ENCODE measurements around the gene CUEDC1.

The CUEDC1 gene

GRCh38 chr17:57997085-57997809 lies 42.0 kb upstream of the CUEDC1 start:
- no peak for TF ChIP-seq Cebpa-rat (IDR thresholded peaks at IDR 0.05)
- Histone ChIP-seq H4K20me1 (peaks cover 41 to 85% (median 72%) of the 10 kb centered on the region in 11 experiments; a peak in 21 of 22 replicates), H3K4me1 (peaks cover 32 to 73% (median 52%) of the 10 kb centered on the region in 10 experiments)

GRCh38 chr17:57995076-57995956 lies 40.1 kb upstream of the CUEDC1 start:
- peak overlapping the region in 8 of 11 experiments; percentile 7 to 66 (median 26); a peak in 8 of 22 replicates for H3K9ac ChIP-seq
- TF ChIP-seq Cebpa-rat (IDR thresholded peaks at IDR 0.05): no peak
- peak overlapping the region; percentile 48 to 81 (median 71); a peak in 20 of 22 replicates for H3K4me2 ChIP-seq
- H3K36me3 ChIP-seq: peaks cover 18 to 41% (median 32%) of the 10 kb centered on the region in 11 experiments
- peaks cover 41 to 78% (median 60%) of the 10 kb centered on the region in 10 experiments for H3K4me1 ChIP-seq
- no peak overlapping the region for H3K4me3 ChIP-seq
- H4K20me1 ChIP-seq: peaks cover 22 to 70% (median 53%) of the 10 kb centered on the region in 11 experiments; a peak in 21 of 22 replicates
- no peaks in the 10 kb centered on the region for H3K27me3 ChIP-seq
- no peaks in the 10 kb centered on the region for H3K9me3 ChIP-seq (replicated peaks in 1 of 11)
- H3K27ac ChIP-seq: peak overlapping the region in 7 of 11 experiments; percentile 58 to 80 (median 67); a peak in 12 of 22 replicates

More at GRCh38 chr17:57997085-57997809, 42.0 kb upstream of the CUEDC1 start:
- Histone ChIP-seq H3K27me3 (no peaks in the 10 kb centered on the region), H3K4me2 (no peak overlapping the region), H3K36me3 (peaks cover 29 to 60% (median 51%) of the 10 kb centered on the region in 11 experiments), H3K27ac (no peak overlapping the region), H3K9ac (no peak overlapping the region), H3K4me3 (no peak overlapping the region), H3K9me3 (replicated peaks in 1 of 11) (no peaks in the 10 kb centered on the region)

- H3K27ac ChIP-seq: peak overlapping the region in 8 of 11 experiments; percentile 60 to 80 (median 68); a peak in 17 of 22 replicates
- no peak for TF ChIP-seq Cebpa-rat (IDR thresholded peaks at IDR 0.05)
- H3K9ac ChIP-seq: peak overlapping the region; percentile 7 to 71 (median 54); a peak in 16 of 22 replicates
- no peaks in the 10 kb centered on the region for H3K9me3 ChIP-seq (replicated peaks in 1 of 11)
- peak overlapping the region; percentile 48 to 81 (median 71); a peak in 21 of 22 replicates for H3K4me2 ChIP-seq
- no peak overlapping the region for H3K4me3 ChIP-seq
- peaks cover 50 to 87% (median 69%) of the 10 kb centered on the region in 10 experiments for H3K4me1 ChIP-seq
- H4K20me1 ChIP-seq: peaks cover 14 to 61% (median 44%) of the 10 kb centered on the region in 11 experiments; a peak in 20 of 22 replicates
- H3K36me3 ChIP-seq: peaks cover 14 to 32% (median 28%) of the 10 kb centered on the region in 11 experiments
- no peaks in the 10 kb centered on the region for H3K27me3 ChIP-seq
These were observed 39.2 kb upstream of the CUEDC1 start for GRCh38 chr17:57994436-57994835.

- Histone ChIP-seq H3K9ac (peak overlapping the region in 10 of 11 experiments; percentile 17 to 71 (median 55); a peak in 17 of 22 replicates), H3K4me3 (no peak overlapping the region), H3K27ac (peak overlapping the region in 8 of 11 experiments; percentile 60 to 80 (median 68); a peak in 17 of 22 replicates), H3K9me3 (replicated peaks in 1 of 11) (no peaks in the 10 kb centered on the region), H3K4me1 (peaks cover 57 to 87% (median 73%) of the 10 kb centered on the region in 10 experiments), H3K27me3 (no peaks in the 10 kb centered on the region), H4K20me1 (peaks cover 10 to 54% (median 37%) of the 10 kb centered on the region in 11 experiments; a peak in 18 of 22 replicates), H3K36me3 (peaks cover 13 to 25% (median 21%) of the 10 kb centered on the region in 11 experiments), H3K4me2 (peak overlapping the region; percentile 48 to 81 (median 71))
- no peak for TF ChIP-seq Cebpa-rat (IDR thresholded peaks at IDR 0.05)
These were observed 38.5 kb upstream of the CUEDC1 start for GRCh38 chr17:57993471-57994365.

GRCh38 chr17:57991537-57991936 lies 36.3 kb upstream of the CUEDC1 start:
- peak overlapping the region in 3 of 11 experiments; percentile 3 to 92 (median 90); a peak in 2 of 22 replicates for H3K4me2 ChIP-seq
- peaks cover 61 to 79% (median 73%) of the 10 kb centered on the region in 10 experiments for H3K4me1 ChIP-seq
- H3K27ac ChIP-seq: no peak overlapping the region
- no peaks in the 10 kb centered on the region for H3K9me3 ChIP-seq (replicated peaks in 1 of 11)
- H3K36me3 ChIP-seq: peaks cover 0 to 3% (median under 1%) of the 10 kb centered on the region in 11 experiments; a peak in 3 of 22 replicates
- no peak overlapping the region for H3K4me3 ChIP-seq
- H3K27me3 ChIP-seq: no peaks in the 10 kb centered on the region
- TF ChIP-seq Cebpa-rat (IDR thresholded peaks at IDR 0.05): no peak
- no peak overlapping the region for H3K9ac ChIP-seq
- peaks cover 5 to 43% (median 22%) of the 10 kb centered on the region in 11 experiments; a peak in 17 of 22 replicates for H4K20me1 ChIP-seq

- H3K9ac ChIP-seq: no peak overlapping the region
- no peaks in the 10 kb centered on the region for H3K9me3 ChIP-seq (replicated peaks in 1 of 11)
- TF ChIP-seq Cebpa-rat (IDR thresholded peaks at IDR 0.05): no peak
- peaks cover 65 to 80% (median 74%) of the 10 kb centered on the region in 10 experiments for H3K4me1 ChIP-seq
- H3K27ac ChIP-seq: peak overlapping the region in 2 of 11 experiments; percentile 5 to 96; a peak in 1 of 22 replicates
- peaks cover 0 to 7% (median under 1%) of the 10 kb centered on the region in 11 experiments; a peak in 6 of 22 replicates for H3K36me3 ChIP-seq
- H4K20me1 ChIP-seq: peaks cover 20 to 53% (median 30%) of the 10 kb centered on the region in 11 experiments; a peak in 20 of 22 replicates
- no peaks in the 10 kb centered on the region for H3K27me3 ChIP-seq
- no peak overlapping the region for H3K4me3 ChIP-seq
- H3K4me2 ChIP-seq: peak overlapping the region; percentile 82 to 97 (median 95); a peak in 19 of 22 replicates
These were observed 34.8 kb upstream of the CUEDC1 start for GRCh38 chr17:57990037-57990436.

GRCh38 chr17:57988301-57989250 lies 33.4 kb upstream of the CUEDC1 start:
- Histone ChIP-seq H3K27ac (peak overlapping the region; percentile 86 to 97 (median 96)), H3K4me1 (peaks cover 65 to 80% (median 74%) of the 10 kb centered on the region in 10 experiments), H3K36me3 (peaks cover under 1 to 22% (median 13%) of the 10 kb centered on the region in 11 experiments; a peak in 11 of 22 replicates), H3K27me3 (no peaks in the 10 kb centered on the region), H3K4me3 (peak overlapping the region; percentile 76 to 95 (median 90)), H3K9me3 (replicated peaks in 1 of 11) (no peaks in the 10 kb centered on the region), H4K20me1 (peaks cover 32 to 54% (median 40%) of the 10 kb centered on the region in 11 experiments; a peak in 21 of 22 replicates), H3K9ac (peak overlapping the region; percentile 93 to 98 (median 97)), H3K4me2 (peak overlapping the region; percentile 82 to 97 (median 95))
- TF ChIP-seq Cebpa-rat (IDR thresholded peaks at IDR 0.05): no peak

All from BLaER1 treated with 17β-estradiol and CSF1 and Interleukin-3, amounts not matched to agents 10 nM and 100 nM (cell line).